Raji (cell line): ENCODE results near the gene MED14.

Experiments used
- POLR2A ChIP-seq: IDR thresholded peaks from 2 replicates; pipeline ENCODE4 v1.6.1; 2011; ENCODE audit warnings: low read depth, low read length, control low read depth; ENCODE audit not compliant: insufficient read depth

Gene MED14

GRCh38 chrX:40698851-40699250 lies 36.5 kb downstream of the MED14 start:
- TF ChIP-seq POLR2A, result no peak

DNA sequence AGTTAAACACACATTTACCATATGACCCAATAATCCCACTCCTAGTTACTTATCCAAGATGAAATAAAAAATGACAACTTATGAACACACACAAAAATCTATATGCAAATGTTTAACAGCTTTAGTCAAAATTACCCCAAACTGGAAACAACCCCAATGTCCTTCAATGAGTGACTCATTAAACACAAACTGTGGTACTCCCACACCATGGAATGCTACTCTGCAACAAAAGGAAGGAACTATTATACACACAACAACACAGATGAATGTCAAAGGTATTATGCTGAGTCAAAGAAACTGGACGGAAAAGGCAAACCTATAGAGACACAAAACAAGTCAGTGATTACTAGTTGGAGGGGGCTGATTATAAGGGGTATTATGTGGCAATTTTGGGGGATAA lies 40.5 kb downstream of the MED14 start:
- no peak for TF ChIP-seq POLR2A

GRCh38 chrX:40688929-40689328 lies 46.4 kb downstream of the MED14 start:
- TF ChIP-seq POLR2A, result no peak

- TF ChIP-seq POLR2A, result no peak
These were observed 48.2 kb downstream of the MED14 start for GRCh38 chrX:40687169-40687568.

DNA sequence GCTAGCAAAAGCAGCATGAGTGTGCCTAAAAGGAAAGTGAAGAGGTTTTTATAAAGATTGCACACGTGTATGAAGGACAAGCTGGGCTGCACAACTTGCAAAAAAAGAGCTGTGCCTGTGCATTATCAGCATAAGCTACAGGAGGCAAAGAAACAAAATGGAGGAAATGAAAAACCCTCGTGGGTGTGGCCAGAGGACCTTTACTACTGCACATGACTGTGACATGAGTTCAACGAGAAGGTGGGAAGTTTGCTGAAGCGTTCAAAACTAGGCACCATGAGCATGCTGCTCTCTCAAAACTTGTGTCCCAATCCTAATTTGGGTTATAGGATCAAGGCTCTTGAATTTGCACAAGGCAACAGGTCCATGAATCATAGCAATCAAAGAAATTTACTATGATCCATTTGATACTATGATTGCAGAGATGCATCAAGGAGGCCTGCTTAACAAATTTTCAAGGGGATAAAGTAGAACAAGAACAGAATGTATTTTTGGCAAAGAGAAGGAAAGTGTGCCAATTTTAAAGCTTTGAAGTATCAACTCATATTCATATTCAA lies 49.9 kb downstream of the MED14 start:
- no peak for TF ChIP-seq POLR2A

DNA sequence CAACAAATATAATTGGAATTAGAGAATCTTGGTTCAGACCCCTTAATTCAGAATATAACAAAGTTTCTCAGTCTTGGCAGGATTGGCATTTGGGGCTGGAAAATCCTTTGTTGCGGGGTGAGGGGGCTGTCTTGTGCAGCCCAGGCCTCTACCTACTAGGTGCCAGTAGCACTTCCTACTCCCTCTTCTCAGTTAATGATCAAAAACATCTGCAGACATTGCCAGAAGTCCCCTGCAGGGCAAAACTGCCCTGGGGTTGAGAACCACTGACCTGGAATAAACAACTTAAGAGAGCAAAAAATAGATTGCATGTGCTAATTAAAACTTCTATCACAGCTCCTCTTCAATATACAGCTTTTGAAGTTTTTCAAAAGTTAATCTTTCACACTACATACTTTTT lies 51.2 kb downstream of the MED14 start:
- no peak for TF ChIP-seq POLR2A

GRCh38 chrX:40683245-40683644 lies 52.1 kb downstream of the MED14 start:
- no peak for TF ChIP-seq POLR2A

- TF ChIP-seq POLR2A, result no peak
These were observed 64.2 kb downstream of the MED14 start for GRCh38 chrX:40671126-40671525.

GRCh38 chrX:40663880-40664630 lies 71.3 kb downstream of the MED14 start:
- TF ChIP-seq POLR2A, result no peak

DNA sequence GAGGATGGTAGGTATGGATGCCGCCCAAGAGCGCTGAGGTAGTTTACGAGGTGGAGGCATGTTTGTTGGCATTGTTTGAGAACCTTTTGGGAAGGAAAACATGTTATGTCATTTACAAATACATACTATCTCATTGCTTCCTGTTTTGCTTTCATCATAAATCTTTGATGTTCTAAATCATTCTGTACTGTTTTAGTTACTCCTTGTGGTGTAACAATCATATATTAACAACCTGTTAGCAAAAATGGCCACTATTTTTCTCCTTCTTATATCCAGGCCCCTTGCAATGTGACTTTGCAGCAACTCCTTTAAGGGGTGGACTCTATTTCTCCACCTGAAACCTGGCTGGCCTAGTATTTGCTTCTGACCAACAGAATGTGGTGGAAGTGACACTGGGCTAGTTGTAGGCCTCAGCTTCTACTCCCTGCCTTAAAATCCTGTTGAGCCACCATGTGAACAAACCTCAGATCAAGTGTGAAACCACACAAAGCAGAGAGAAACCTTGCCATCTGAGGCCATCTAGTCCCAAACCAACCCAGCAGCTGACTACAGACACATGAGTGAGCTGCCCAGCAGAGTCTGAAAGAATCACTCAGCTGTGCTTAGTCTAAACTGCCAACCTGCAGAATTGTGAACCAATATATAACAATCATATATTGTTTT lies 72.1 kb downstream of the MED14 start:
- TF ChIP-seq POLR2A, result no peak

- no peak for TF ChIP-seq POLR2A
These were observed 73.9 kb downstream of the MED14 start for GRCh38 chrX:40661489-40661888.

DNA sequence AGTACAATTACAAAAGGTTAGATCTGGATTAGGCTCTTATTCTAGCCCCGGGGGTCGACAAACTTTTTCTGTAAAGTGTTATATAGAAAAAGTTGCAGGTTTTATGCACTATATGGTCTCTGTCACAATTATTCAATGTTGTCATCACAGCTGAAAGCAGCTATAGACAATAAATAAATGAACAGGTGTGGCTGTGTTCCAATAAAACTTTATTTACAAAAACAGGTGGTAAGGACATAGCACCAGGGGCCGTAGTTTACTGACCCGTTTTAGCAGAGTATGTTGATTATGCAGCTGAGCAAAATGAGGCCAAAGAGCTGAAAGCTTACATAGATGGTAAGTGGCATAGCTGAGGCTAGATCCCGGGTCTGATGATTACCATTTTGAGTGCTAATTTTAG lies 75.0 kb downstream of the MED14 start:
- TF ChIP-seq POLR2A, result no peak

- TF ChIP-seq POLR2A, result no peak
These were observed 81.8 kb downstream of the MED14 start for GRCh38 chrX:40653535-40653934.

DNA sequence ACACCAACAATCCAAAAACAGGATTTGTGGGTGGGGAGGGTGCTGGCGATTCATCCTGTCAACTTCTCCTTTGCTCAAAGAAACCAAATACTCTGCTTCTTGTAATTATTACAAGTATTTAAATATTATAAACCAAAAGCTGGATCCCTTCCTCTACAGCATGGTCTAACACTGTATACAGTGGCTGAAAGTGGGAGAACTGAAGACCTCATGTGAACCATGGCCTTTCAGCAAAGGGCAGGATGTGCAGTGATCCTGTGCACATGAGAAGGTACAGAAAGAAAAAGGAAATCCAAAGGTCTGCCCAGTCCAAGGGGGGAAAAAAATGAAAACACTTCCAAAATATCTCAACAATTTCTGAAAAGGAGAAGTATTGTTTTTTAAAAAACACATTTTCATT lies 82.7 kb downstream of the MED14 start:
- TF ChIP-seq POLR2A, result no peak

DNA sequence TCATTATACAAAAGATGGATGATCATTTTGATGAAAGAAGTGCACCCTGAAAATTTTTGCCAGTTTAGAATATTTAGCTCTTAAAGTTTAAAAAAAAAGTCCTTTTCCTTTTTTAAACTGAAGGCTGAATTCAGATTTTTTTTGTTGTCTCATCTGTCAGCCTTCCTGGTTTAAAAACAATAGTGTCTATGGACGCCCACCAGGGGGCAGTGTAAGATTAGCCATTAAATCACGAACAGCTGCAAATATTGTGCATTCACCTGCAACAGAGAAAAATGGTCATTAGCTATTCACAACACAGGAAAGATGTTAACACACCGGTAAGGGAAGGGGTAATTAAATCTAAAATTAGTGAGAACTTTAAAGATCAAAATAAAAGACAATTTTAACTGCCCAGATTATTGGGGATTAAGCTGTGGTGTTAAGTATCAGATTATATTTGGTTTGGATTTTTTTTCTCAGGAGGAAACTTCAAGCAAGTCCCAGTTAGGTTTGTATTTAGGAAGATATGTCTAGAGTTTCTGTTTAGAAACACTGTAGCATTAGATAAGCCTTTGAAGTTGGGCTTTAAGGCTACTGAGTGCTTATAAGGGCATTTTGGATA lies 83.6 kb downstream of the MED14 start:
- no peak for TF ChIP-seq POLR2A

DNA sequence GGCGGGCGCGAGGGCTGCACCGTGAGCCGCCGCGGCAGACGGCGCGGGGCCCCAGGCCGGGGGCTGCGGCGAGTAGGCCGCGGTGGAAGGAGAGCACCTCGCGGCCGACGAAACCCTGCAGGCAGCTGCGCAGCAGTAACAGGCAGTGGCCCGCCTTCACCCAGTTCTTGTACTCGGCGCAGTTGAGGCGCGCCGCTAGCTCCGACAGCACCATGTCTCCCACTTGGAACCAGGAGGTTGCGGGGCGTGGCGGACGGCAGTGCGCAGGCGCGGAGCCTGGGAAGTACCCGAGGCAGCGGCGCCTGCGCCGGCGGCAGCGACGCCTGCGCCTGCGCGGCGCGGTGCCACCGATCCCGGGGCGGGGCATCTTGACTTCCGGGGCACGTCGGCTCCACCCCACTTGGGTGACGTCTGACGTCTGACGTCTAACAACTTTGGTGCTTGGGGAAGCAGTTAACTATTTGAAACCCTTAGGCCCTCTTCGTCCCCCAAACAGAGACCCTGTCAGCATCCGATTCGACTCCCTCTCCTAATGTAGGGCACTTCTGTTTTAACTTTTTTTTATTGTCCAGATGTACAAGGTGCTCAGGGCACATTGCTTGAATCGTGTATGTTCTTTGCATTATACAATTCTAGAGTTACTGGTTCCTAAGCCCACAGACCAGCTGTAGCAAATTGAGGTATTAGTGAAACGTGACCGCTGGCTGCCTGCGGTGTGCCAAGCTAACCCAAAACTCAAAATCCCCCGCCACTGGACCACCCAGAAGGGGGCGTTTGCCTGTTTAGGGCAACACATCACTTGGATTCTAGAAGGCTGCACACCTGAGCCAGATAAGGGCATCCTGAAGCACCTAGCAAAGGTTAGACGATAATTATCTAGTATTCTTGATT lies 87.8 kb downstream of the MED14 start, which contains the start of gene CXorf38:
TSS of gene CXorf38 (minus strand) at position 255 of the 891 bp plus-strand sequence. CDS start at position 214, 41 bp downstream.
- TF ChIP-seq POLR2A, result peak; percentile 85
